ENCODE data around the gene ROBO1.

DNA sequence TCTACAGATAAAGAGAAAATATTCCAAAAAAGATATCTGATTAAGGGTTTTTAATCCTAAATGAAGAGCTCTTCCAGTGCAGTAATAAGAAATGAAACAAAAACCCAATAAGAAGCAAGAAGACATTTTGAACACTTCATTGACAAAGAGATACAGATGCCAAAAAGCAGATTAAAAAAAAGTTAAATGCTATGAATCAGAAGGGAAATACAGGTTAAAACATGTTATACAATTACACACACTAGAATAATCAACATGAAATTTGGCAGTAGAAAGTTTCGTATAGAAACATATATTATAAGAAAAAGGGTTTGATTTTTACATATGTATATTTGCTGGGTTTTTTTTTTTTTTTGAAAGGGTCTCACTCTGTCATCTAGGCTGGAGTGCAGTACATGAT, 135.0 kb downstream of the ROBO1 start:
- TF ChIP-seq, protein P1, sequence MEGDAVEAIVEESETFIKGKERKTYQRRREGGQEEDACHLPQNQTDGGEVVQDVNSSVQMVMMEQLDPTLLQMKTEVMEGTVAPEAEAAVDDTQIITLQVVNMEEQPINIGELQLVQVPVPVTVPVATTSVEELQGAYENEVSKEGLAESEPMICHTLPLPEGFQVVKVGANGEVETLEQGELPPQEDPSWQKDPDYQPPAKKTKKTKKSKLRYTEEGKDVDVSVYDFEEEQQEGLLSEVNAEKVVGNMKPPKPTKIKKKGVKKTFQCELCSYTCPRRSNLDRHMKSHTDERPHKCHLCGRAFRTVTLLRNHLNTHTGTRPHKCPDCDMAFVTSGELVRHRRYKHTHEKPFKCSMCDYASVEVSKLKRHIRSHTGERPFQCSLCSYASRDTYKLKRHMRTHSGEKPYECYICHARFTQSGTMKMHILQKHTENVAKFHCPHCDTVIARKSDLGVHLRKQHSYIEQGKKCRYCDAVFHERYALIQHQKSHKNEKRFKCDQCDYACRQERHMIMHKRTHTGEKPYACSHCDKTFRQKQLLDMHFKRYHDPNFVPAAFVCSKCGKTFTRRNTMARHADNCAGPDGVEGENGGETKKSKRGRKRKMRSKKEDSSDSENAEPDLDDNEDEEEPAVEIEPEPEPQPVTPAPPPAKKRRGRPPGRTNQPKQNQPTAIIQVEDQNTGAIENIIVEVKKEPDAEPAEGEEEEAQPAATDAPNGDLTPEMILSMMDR (IDR thresholded peaks at IDR 0.05): no peak
- TF ChIP-seq POLR2A (IDR thresholded peaks at IDR 0.05) (no peak), POLR2AphosphoS5 (IDR thresholded peaks at IDR 0.05; ENCODE audit: insufficient read depth in 1 of 2, low read depth in 1 of 2) (no peak)

All from vagina (tissue), 2 donors.